Measurements from ENCODE around the gene SAMSN1.

GRCh38 chr21:14452727-14453241, 93.3 kb downstream of the SAMSN1 start:
- no peak for TF ChIP-seq YY1 (IDR thresholded peaks at IDR 0.05; ENCODE audit: low read depth)
- TF ChIP-seq USF2 (IDR thresholded peaks at IDR 0.05; ENCODE audit: borderline replicate concordance, low read depth, low read length) = no peak
- TF ChIP-seq RFX5 (IDR thresholded peaks at IDR 0.05; ENCODE audit: low read length) = no peak
- TF ChIP-seq NRF1 (IDR thresholded peaks at IDR 0.05; ENCODE audit: low read depth, low read length) = no peak
- no peak for TF ChIP-seq MXI1 (IDR thresholded peaks at IDR 0.05; ENCODE audit: low read depth, low read length)
- TF ChIP-seq IRF3 (IDR thresholded peaks at IDR 0.05; ENCODE audit: low read depth, low read length) = no peak
- TF ChIP-seq GABPA (IDR thresholded peaks at IDR 0.05; ENCODE audit: low read depth) = no peak
- no peak for TF ChIP-seq NFIC (IDR thresholded peaks at IDR 0.05; ENCODE audit: borderline replicate concordance)
- no peak for TF ChIP-seq TEAD4 (IDR thresholded peaks at IDR 0.05; ENCODE audit: borderline replicate concordance, insufficient read depth)
- no peak for TF ChIP-seq POLR2AphosphoS5 (IDR thresholded peaks at IDR 0.05; ENCODE audit: low read depth, low read length)
- no peak for TF ChIP-seq FOXJ3 (CRISPR knock-in tag; IDR thresholded peaks at IDR 0.05)
- no peak for TF ChIP-seq RAD21 (IDR thresholded peaks at IDR 0.05; ENCODE audit: low read length)
- TF ChIP-seq CTCF (IDR thresholded peaks at IDR 0.05) = no peak

Data from SK-N-SH (cell line).